ENCODE measurements around the gene BICD2. TPM values are rescaled to one million over a fixed set of nuclear protein-coding genes. Genes with fewer than 3 reads are reported as not detected.

The BICD2 gene
- total RNA-seq, 1 experiment from 2014 or later, result 40.6 TPM

DNA sequence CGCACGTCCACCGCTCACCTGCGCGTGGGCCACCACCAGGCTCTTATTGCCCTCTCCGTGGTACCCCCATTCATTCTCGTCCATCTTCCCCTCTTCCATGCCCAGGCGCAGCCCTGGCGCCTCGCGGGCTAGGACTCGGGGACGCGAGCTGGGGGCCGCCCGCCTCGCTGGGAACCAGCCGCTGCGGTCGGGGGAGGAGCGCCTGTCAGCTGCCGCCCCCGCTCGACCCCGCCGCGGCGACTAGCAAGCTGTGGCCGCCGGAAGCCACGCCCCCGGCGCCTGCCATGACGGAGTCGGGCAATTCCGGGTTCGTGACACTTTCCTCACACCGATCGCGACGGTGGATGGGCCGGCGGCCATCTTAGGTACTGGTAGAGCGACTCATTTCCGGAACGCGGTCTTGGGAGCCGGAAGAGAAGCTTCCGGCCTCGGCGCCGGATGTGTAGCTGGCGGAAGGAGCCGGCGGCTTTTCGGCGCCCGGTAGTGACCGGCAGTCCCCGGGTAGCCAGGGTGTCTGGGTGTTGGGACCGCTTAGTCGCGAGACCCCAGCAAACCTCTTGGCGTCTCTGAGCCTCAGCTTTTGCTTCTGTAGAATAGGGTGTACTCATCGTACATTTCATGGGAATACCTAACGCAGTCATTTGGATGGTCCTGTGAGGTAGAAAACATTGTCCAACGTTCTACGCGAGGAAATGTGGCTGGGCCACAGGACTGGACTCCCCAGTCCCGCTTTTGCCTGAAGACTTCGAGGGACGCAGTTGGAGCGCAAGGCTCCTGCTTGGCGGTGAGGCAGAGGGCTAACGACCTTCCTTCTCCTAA lies 94.5 kb downstream of the BICD2 start, which contains the start of gene IPPK:
Gene IPPK (minus strand): TSS at position 242 of the 819 bp plus-strand sequence. CDS start 143 bp downstream, at position 99.
- H3K4me3 ChIP-seq, result peak within 1 kb of the TSS; percentile 95
- peak within 1 kb of the TSS; percentile 88 for H3K4me2 ChIP-seq
- TF ChIP-seq, protein P1, sequence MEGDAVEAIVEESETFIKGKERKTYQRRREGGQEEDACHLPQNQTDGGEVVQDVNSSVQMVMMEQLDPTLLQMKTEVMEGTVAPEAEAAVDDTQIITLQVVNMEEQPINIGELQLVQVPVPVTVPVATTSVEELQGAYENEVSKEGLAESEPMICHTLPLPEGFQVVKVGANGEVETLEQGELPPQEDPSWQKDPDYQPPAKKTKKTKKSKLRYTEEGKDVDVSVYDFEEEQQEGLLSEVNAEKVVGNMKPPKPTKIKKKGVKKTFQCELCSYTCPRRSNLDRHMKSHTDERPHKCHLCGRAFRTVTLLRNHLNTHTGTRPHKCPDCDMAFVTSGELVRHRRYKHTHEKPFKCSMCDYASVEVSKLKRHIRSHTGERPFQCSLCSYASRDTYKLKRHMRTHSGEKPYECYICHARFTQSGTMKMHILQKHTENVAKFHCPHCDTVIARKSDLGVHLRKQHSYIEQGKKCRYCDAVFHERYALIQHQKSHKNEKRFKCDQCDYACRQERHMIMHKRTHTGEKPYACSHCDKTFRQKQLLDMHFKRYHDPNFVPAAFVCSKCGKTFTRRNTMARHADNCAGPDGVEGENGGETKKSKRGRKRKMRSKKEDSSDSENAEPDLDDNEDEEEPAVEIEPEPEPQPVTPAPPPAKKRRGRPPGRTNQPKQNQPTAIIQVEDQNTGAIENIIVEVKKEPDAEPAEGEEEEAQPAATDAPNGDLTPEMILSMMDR (conservative IDR thresholded peaks at IDR 0.05), result no peak
- TF ChIP-seq EZH2 (IDR thresholded peaks at IDR 0.05; ENCODE audit: low read depth), result no peak
- peak; percentile 95 to 99 for DNase-seq
- intact Hi-C loops (cut with micrococcal nuclease; ENCODE audit: unreplicated experiment), result loop anchor here (1.0 to 2.0 kb wide), 3 partner anchors 95 to 517 kb away; no protein-coding TSS in a partner anchor
- H3K9me2 ChIP-seq (ENCODE audit: insufficient read depth), result no peaks in the 10 kb centered on the region
- peaks cover 69% of the 10 kb centered on the region for H3K79me2 ChIP-seq (ENCODE audit: low read depth)
- peak within 1 kb of the TSS; percentile 84 for H2AFZ ChIP-seq
- H3K27me3 ChIP-seq (ENCODE audit: insufficient read depth, low read depth), result no peaks in the 10 kb centered on the region
- peaks cover 19% of the 10 kb centered on the region; the same call in 1 of the 2 replicates for H3K4me1 ChIP-seq (replicated peaks; ENCODE audit: insufficient read depth)
- ChIA-PET POLR2A (ENCODE audit: unreplicated experiment) (interaction anchor here (0.5 to 0.7 kb wide), 6 partner anchors 66 to 568 kb away, joined by 3 to 18 read pairs (median 4); no protein-coding TSS in a partner anchor), CTCF (interaction anchor here (0.7 kb wide), 1 partner anchor 10 kb away, joined by 3 read pairs; no protein-coding TSS in a partner anchor)
- 0 out of 2 replicates have a peak, but pooled peaks cover 11% of the 10 kb centered on the region for H3K36me3 ChIP-seq (ENCODE audit: low read depth)
- H3K9me3 ChIP-seq (ENCODE audit: insufficient read depth, low read depth), result no peaks in the 10 kb centered on the region
- peaks cover 22% of the 10 kb centered on the region for H4K20me1 ChIP-seq (ENCODE audit: insufficient read depth)
- BruUV-seq (replicated peaks), result TSS peak; percentile 82
- H3F3A ChIP-seq (ENCODE audit: insufficient read depth, low read depth), result peaks cover 21% of the 10 kb centered on the region
- peak within 1 kb of the TSS; percentile 95 for H3K27ac ChIP-seq

DNA sequence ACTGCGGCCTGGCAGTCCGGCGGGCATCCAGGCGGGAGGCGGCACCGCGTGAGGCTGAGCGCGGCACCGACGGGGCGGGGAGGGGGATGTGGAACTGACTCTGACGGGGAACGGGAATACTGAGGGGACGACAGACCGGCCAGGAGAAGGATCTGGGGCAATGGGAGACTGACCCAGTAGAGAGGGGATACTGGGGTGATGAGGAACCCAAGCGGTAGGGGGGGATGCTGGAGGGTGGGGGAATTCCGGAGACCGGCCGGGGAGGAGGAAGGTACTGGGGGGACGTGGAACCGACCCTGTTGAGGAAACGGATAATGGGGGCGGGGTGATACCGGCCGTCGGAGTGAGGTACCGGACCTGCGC lies 95.1 kb downstream of the BICD2 start:
- no TSS peak for BruUV-seq (replicated peaks)
- DNase-seq, result peak in 1 of 2 experiments; percentile 34
- Histone ChIP-seq H4K20me1 (ENCODE audit: insufficient read depth) (peaks cover 28% of the 10 kb centered on the region), H3K9me3 (ENCODE audit: insufficient read depth, low read depth) (no peaks in the 10 kb centered on the region), H3K4me3 (peak overlapping the region; percentile 95), H3K27ac (peak overlapping the region; percentile 95), H3K9me2 (ENCODE audit: insufficient read depth) (no peaks in the 10 kb centered on the region), H3F3A (ENCODE audit: insufficient read depth, low read depth) (peaks cover 21% of the 10 kb centered on the region), H3K4me1 (replicated peaks; ENCODE audit: insufficient read depth) (peaks cover 19% of the 10 kb centered on the region; the same call in 1 of the 2 replicates), H2AFZ (peak overlapping the region; percentile 84), H3K79me2 (ENCODE audit: low read depth) (peaks cover 75% of the 10 kb centered on the region), H3K27me3 (ENCODE audit: insufficient read depth, low read depth) (no peaks in the 10 kb centered on the region), H3K36me3 (ENCODE audit: low read depth) (0 out of 2 replicates have a peak, but pooled peaks cover 11% of the 10 kb centered on the region), H3K4me2 (peak overlapping the region; percentile 88)
- ChIA-PET CTCF (interaction anchor here (0.7 kb wide), 1 partner anchor 10 kb away, joined by 3 read pairs; no protein-coding TSS in a partner anchor), POLR2A (ENCODE audit: unreplicated experiment) (interaction anchor here (0.6 kb wide), 1 partner anchor 555 kb away, joined by 18 read pairs; no protein-coding TSS in a partner anchor)
- intact Hi-C loops (cut with micrococcal nuclease; ENCODE audit: unreplicated experiment), result no loop called here
- TF ChIP-seq, protein P1 (conservative IDR thresholded peaks at IDR 0.05), result no peak
- no peak for TF ChIP-seq EZH2 (IDR thresholded peaks at IDR 0.05; ENCODE audit: low read depth)

DNA sequence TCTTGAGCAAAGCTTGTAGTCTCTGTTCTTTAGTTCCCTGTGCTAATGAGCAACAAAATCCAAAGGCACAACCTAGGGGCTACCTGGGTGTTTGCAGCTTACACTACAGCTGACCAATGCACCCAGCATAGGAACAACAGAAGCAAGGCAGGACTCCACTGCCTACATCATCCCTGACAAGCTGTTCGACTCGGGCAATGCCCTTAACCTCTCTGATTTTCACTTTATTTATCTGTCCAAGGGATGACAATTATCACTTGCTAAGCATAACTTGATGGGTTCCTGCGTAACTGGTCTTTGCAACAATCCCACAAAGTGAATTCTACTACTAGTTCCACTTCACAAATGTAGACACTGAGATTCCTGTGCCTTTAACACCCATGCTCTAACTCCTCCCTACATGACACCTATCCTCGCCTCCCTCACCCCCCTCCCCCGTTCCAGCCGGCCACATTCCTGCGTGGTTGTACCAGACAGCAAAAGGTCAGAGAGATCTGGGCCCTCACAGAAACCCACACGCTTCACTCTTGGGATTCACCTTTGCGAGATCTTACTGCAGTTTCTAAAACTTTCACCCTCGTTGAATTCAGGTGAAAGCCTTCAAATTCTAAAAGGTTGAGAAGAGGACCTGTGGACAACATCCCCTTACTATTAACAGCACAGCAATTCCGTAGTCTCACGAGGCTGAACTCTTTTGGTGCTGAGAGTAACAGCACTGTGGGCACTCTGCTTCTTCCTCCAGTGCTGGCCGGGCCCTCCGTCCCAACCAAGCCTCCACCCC lies 95.7 kb downstream of the BICD2 start:
- DNase-seq, result peak; percentile 65 to 67
- POLR2A ChIA-PET (ENCODE audit: unreplicated experiment), result interaction anchor here (0.7 kb wide), 1 partner anchor 322 kb away, joined by 7 read pairs; no protein-coding TSS in a partner anchor

More for the DNA sequence above, 95.7 kb downstream of the BICD2 start:
- BruUV-seq (replicated peaks), result TSS peak; percentile 30
- no peaks in the 10 kb centered on the region for H3K27me3 ChIP-seq (ENCODE audit: insufficient read depth, low read depth)
- H3K4me3 ChIP-seq, result peak overlapping the region; percentile 95
- H3K4me1 ChIP-seq (replicated peaks; ENCODE audit: insufficient read depth), result peaks cover 19% of the 10 kb centered on the region; the same call in 1 of the 2 replicates
- H3K27ac ChIP-seq, result peak overlapping the region; percentile 95
- H3K9me3 ChIP-seq (ENCODE audit: insufficient read depth, low read depth), result no peaks in the 10 kb centered on the region
- TF ChIP-seq, protein P1 (conservative IDR thresholded peaks at IDR 0.05), result no peak
- TF ChIP-seq EZH2 (IDR thresholded peaks at IDR 0.05; ENCODE audit: low read depth), result no peak
- H3K36me3 ChIP-seq (ENCODE audit: low read depth), result 0 out of 2 replicates have a peak, but pooled peaks cover 11% of the 10 kb centered on the region
- CTCF ChIA-PET, result no interaction called here
- H3K9me2 ChIP-seq (ENCODE audit: insufficient read depth), result no peaks in the 10 kb centered on the region
- peak overlapping the region; percentile 88 for H3K4me2 ChIP-seq
- H2AFZ ChIP-seq, result peak overlapping the region; percentile 84
- peaks cover 33% of the 10 kb centered on the region for H4K20me1 ChIP-seq (ENCODE audit: insufficient read depth)
- H3K79me2 ChIP-seq (ENCODE audit: low read depth), result peaks cover 80% of the 10 kb centered on the region
- peaks cover 21% of the 10 kb centered on the region for H3F3A ChIP-seq (ENCODE audit: insufficient read depth, low read depth)
- intact Hi-C loops (cut with micrococcal nuclease; ENCODE audit: unreplicated experiment), result no loop called here

Measured in PC-9 (cell line).